ENCODE measurements around the gene CCNE1.
"Not testable (repeated sequence)": the region's sequence is repeated elsewhere in the genome, so short reads cannot be mapped to it uniquely, and the experiment has no call there.

The CCNE1 gene

DNA sequence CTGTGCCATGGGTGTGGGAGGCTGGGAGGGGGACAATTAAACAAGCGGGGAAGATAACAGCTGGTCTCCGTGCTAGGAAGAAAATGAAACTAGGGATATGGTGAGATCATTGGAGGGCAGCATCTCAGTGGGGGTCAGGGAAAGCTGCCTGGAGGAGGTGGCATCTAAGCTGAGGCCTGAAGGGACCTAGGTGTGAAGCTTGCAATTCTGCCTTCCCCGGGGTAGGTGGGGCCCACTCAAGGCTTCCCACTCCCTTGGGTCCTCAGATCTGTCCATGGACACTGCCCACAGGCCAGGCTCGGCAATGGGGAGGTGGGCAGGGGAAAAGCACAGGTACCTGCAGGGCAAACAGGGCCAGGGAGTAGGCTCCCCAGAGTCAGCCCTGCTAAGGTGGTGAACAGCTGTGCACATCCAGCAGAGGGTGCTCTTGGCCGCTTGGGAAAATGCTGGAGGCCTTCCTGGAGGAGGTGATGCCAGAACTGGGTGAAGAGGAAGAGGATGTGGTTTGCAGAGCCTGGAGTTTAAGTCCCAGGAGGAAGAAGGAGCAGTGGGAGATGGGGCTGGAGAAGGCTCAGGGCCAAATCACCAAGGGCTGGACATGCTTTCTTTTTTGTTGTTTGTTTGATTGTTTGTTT, 25.7 kb upstream of the CCNE1 start:
- TF ChIP-seq, protein P1, sequence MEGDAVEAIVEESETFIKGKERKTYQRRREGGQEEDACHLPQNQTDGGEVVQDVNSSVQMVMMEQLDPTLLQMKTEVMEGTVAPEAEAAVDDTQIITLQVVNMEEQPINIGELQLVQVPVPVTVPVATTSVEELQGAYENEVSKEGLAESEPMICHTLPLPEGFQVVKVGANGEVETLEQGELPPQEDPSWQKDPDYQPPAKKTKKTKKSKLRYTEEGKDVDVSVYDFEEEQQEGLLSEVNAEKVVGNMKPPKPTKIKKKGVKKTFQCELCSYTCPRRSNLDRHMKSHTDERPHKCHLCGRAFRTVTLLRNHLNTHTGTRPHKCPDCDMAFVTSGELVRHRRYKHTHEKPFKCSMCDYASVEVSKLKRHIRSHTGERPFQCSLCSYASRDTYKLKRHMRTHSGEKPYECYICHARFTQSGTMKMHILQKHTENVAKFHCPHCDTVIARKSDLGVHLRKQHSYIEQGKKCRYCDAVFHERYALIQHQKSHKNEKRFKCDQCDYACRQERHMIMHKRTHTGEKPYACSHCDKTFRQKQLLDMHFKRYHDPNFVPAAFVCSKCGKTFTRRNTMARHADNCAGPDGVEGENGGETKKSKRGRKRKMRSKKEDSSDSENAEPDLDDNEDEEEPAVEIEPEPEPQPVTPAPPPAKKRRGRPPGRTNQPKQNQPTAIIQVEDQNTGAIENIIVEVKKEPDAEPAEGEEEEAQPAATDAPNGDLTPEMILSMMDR (IDR thresholded peaks at IDR 0.05), result no peak
- Histone ChIP-seq H3K4me3 (no peak overlapping the region), H3K27ac (no peak overlapping the region)
- DNase-seq (ENCODE audit: low spot score), result no peak

DNA sequence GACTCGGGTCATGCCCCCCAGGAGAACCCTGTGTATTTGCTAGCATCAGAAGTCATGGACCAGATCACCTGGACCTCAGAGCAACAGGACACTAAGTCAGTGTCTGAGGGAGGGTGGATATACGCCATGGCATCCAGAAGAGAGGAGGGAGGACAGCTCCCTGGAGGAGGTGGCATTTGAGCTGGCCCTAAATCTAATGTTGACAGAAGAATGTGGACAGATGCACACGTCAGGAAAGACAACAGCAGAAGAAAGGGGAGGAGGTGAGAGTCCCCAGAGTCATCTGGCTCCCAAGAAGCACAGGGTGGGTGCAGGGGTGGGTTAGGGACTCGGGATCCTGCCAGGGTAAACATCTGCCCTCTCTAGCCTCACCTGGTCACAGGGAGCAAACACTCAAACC, 24.5 kb upstream of the CCNE1 start:
- DNase-seq (ENCODE audit: low spot score), result no peak
- TF ChIP-seq, protein P1 (IDR thresholded peaks at IDR 0.05), result no peak
- no peak overlapping the region for H3K4me3 ChIP-seq
- no peak overlapping the region for H3K27ac ChIP-seq

DNA sequence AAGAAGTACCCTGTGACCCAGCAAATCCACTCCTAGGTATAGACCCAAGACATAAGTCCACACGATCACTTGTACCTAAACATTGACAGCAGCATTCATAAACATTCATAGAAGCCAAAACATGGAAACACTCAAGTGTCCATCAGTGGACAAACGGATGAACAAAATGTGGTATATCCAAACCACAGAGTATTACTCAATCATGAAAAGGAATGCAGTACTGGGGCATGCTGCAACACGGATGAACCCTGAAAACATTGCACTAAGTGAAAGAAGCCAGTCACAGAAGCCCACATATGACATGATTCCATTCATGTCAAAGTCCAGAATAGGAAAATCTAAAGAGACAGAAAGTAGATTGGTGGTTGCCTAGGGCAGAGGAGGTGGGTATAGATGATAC, 22.8 kb upstream of the CCNE1 start:
- no peak for DNase-seq (ENCODE audit: low spot score)
- Histone ChIP-seq H3K4me3 (no peak overlapping the region), H3K27ac (no peak overlapping the region)
- TF ChIP-seq, protein P1 (IDR thresholded peaks at IDR 0.05), result no peak

DNA sequence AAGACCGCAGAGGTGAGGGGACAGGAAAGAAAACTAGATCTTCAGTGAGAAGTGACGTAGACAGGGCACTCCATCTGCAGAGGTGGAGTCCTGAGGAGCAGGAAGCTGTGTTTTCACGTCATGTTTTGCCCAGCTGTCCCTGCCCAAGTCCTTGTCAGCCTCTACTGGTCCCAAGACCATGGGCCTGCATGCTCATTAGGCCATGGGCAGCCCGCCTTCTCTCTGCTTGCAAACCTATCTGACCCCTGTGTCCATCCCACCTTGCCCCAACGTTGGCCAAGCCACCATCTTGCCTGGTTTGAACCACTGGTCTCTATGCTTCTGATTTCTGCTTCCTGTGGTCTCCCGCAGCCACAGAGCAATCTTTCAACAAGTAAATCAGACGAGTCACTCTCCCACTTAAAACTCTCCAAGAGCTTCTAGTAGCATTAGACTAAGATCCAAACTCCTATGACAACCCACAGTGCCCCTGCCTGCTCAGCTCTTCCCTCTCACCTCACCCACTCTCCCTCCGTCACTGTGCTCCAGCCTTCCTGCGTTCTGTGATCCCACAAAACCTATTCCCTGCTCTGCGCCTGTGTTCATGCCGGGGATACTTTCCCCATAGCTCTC, 18.6 kb upstream of the CCNE1 start:
- TF ChIP-seq, protein P1 (IDR thresholded peaks at IDR 0.05), result no peak
- no peak overlapping the region for H3K4me3 ChIP-seq
- DNase-seq (ENCODE audit: low spot score), result no peak

DNA sequence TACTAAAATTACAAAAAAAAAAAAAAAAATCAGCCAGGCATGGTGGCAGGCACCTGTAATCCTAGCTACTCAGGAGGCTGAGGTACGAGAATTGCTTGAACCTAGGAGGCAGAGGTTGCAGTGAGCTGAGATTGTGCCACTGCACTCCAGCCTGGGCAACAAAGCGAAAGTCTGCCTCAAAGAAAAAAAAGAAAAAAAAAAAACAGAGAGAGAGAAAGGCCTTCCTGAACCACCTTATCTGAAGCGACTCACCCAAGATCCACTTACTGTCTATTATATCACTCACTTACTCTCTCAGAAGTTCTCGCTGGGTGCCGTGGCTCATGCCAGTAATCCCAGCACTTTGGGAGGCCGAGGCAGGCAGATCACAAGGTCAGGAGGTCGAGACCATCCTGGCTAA, 17.3 kb upstream of the CCNE1 start:
- not testable (repeated sequence) for H3K27ac ChIP-seq; DNase-seq (ENCODE audit: low spot score); H3K4me3 ChIP-seq

More for the DNA sequence above, 18.6 kb upstream of the CCNE1 start:
- no peak overlapping the region for H3K27ac ChIP-seq

DNA sequence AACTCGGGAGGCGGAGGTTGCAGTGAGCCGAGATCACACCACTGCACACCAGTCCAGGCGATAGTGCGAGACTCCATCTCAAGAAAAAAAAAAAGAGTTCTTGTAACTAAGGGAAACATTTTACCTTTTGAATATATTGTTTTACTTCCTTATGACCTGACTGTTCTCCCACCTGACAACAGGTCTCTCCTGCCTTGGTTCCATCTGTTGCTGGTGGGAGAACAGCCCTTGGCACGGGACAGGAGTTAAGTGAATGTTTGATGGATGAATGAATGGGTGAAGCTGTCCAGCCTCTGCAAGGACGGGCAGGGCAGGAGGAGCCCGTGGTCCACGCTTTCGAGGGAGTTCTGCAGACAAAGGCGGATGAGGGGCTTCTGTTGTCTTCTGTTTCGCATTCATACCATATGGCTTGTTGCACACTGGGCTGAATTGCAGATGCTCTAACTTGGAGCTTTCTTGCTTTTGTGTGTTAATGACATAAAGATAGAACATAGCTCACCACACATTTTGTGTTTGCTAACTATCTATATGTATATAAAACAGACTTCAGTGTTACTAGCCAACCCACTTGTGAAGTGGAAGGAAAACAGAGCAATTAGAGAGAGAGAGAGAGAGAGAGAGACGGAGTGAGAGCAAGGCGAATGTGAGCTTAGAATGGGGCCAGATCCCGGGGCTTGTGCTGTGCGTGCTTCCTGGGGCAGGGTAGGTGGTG, 16.2 kb upstream of the CCNE1 start:
- TF ChIP-seq, protein P1 (IDR thresholded peaks at IDR 0.05), result no peak
- Histone ChIP-seq H3K4me3 (no peak overlapping the region), H3K27ac (no peak overlapping the region)
- no peak for DNase-seq (ENCODE audit: low spot score)

DNA sequence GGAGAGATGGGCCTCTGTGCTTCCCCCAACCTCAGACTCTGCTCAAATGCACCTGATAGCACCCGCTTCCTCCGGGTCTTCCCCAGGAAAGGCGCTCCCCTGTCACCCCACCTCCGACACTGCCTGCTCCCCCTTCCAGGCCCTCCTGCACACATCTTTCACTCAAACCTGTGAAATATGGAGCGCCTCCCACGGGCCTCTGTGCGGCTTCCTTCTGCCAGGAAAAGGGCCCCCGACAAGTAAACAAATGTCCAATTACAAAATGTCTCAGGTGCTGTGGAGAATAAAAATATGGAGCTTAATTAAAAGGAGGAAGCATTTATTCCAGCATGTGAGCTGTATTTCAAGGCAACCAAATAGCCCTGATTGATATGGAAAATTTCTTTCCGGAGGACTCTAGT, 15.6 kb upstream of the CCNE1 start:
- Histone ChIP-seq H3K4me3 (no peak overlapping the region), H3K27ac (no peak overlapping the region)
- TF ChIP-seq, protein P1 (IDR thresholded peaks at IDR 0.05), result no peak
- DNase-seq (ENCODE audit: low spot score), result no peak
